SK-N-SH (cell line): ENCODE data around the gene ABHD11. TPM values are rescaled to one million over a fixed set of nuclear protein-coding genes. Genes with fewer than 3 reads are reported as not detected.

Experiments used
- CTCF ChIA-PET: fragments of 300-600, 350-600 bp; formaldehyde crosslinking; extraction: SDS; loops from one replicate; lab custom pipeline; 2021; lab: Yijun Ruan, JAX
- POLR2A ChIA-PET: fragments of 350-600 bp; sonication (Branson Sonifier 250); formaldehyde crosslinking; extraction: SDS; loops from one replicate; lab custom pipeline; 2020; ENCODE audit warnings: antibody characterized with exemption, inconsistent platforms; lab: Yijun Ruan, JAX
- DNase-seq: peaks from one replicate; pipeline ENCODE4 v3.0.0; 2012
- H2AFZ ChIP-seq: fragments of 200-600 bp; sonication (generic); 2 replicates; pipeline ENCODE4 v1.8.1; 2016; ENCODE audit warnings: antibody characterized with exemption, mild to moderate bottlenecking, low read depth
- H3F3A ChIP-seq: fragments of 200-600 bp; sonication (generic); replicated peaks from 2 replicates; pipeline ENCODE3; 2016; ENCODE audit warnings: antibody characterized with exemption, mild to moderate bottlenecking; ENCODE audit not compliant: insufficient read depth
- H3K27ac ChIP-seq, 2 experiments: fragments of 200-500 bp in 1 of 2; fragments of 200-600 bp in 1 of 2; sonication (Bioruptor generic) in 1 of 2; sonication (generic), shearing (Covaris generic) in 1 of 2; 2 replicates each; pipeline versions ENCODE4 v1.5.1 to v1.6.1; 2014 to 2016; ENCODE audit warnings: low read depth in 2 of 2, inconsistent platforms in 1 of 2, low read length in 1 of 2, mild to moderate bottlenecking in 1 of 2, mixed read lengths in 1 of 2
- H3K27me3 ChIP-seq: fragments of 200-600 bp; sonication (generic), shearing (Covaris generic); 2 replicates; pipeline ENCODE4 v1.6.1; 2016; ENCODE audit warnings: mixed run types; ENCODE audit not compliant: insufficient read depth
- H3K36me3 ChIP-seq, 2 experiments: fragments of 200-500 bp in 1 of 2; fragments of 200-600 bp in 1 of 2; sonication (Bioruptor generic) in 1 of 2; sonication (generic) in 1 of 2; replicated peaks in 1 of 2; 2 replicates each; pipeline versions ENCODE3 to v1.5.1; 2014 to 2016; ENCODE audit warnings: low read length in 1 of 2, mild to moderate bottlenecking in 1 of 2; ENCODE audit not compliant: insufficient read depth in 2 of 2, control insufficient read depth in 1 of 2
- H3K4me1 ChIP-seq, 2 experiments: fragments of 200-500 bp in 1 of 2; fragments of 200-600 bp in 1 of 2; sonication (Bioruptor generic) in 1 of 2; sonication (generic), shearing (Covaris generic) in 1 of 2; 2 replicates each; pipeline versions ENCODE4 v1.5.1 to v1.6.1; 2014 to 2016; ENCODE audit warnings: low read depth in 1 of 2, low read length in 1 of 2, mixed run types in 1 of 2; ENCODE audit not compliant: insufficient read depth in 2 of 2, control insufficient read depth in 1 of 2
- H3K4me2 ChIP-seq: fragments of 200-600 bp; sonication (generic), shearing (Covaris generic); 2 replicates; pipeline ENCODE4 v1.6.1; 2017; ENCODE audit warnings: mixed run types
- H3K4me3 ChIP-seq, 2 experiments: fragments of 200-500 bp in 1 of 2; fragments of 200-600 bp in 1 of 2; sonication (Bioruptor generic) in 1 of 2; sonication (generic), shearing (Covaris generic) in 1 of 2; 2 replicates each; pipeline versions ENCODE4 v1.5.1 to v1.8.1; 2014 to 2016; ENCODE audit warnings: low read depth in 2 of 2, inconsistent platforms in 1 of 2, low read length in 1 of 2, mild to moderate bottlenecking in 1 of 2, mixed read lengths in 1 of 2, moderate library complexity in 1 of 2
- H3K79me2 ChIP-seq: fragments of 200-600 bp; sonication (generic); 2 replicates; pipeline ENCODE4 v1.8.1; 2017; ENCODE audit warnings: mild to moderate bottlenecking; ENCODE audit not compliant: insufficient read depth
- H3K9ac ChIP-seq: fragments of 200-600 bp; sonication (generic); 2 replicates; pipeline ENCODE4 v1.6.1; 2017; ENCODE audit warnings: mixed run types
- H3K9me2 ChIP-seq: fragments of 200-600 bp; sonication (generic); 2 replicates; pipeline ENCODE4 v1.6.1; 2017; ENCODE audit warnings: mixed run types
- H3K9me3 ChIP-seq: fragments of 200-600 bp; sonication (generic); 2 replicates; pipeline ENCODE4 v1.6.1; 2017; ENCODE audit warnings: mixed run types, mild to moderate bottlenecking, moderate library complexity
- H4K20me1 ChIP-seq: fragments of 200-600 bp; sonication (generic); 2 replicates; pipeline ENCODE4 v1.6.1; 2017; ENCODE audit warnings: mild to moderate bottlenecking, mixed run types; ENCODE audit not compliant: insufficient read depth
- EP300 ChIP-seq, 2 experiments: IDR thresholded peaks; 2 replicates each; pipeline versions ENCODE4 v1.4.0 to v1.6.1; 2012; ENCODE audit warnings: borderline replicate concordance in 1 of 2, low read depth in 1 of 2, low read length in 1 of 2
- EZH2phosphoT487 ChIP-seq: fragments of 200-600 bp; sonication (generic); IDR thresholded peaks from 2 replicates; pipeline ENCODE4 v1.6.1; 2017; ENCODE audit warnings: low read depth, mixed run types, mild to moderate bottlenecking, antibody characterized with exemption, moderate library complexity, borderline replicate concordance
- GATA2 ChIP-seq: sonication (generic); formaldehyde crosslinking; IDR thresholded peaks from 2 replicates; pipeline ENCODE4 v1.5.0; 2020; ENCODE audit warnings: mild to moderate bottlenecking, missing genetic modification reagents
- NFIC ChIP-seq: IDR thresholded peaks from 2 replicates; pipeline ENCODE4 v1.4.0; 2012; ENCODE audit warnings: borderline replicate concordance
- NRF1 ChIP-seq: IDR thresholded peaks from 2 replicates; pipeline ENCODE4 v1.6.1; 2012; ENCODE audit warnings: low read depth, mild to moderate bottlenecking, low read length
- POLR2AphosphoS5 ChIP-seq: IDR thresholded peaks from 2 replicates; pipeline ENCODE4 v1.6.1; 2012; ENCODE audit warnings: low read depth, low read length
- RAD21 ChIP-seq: IDR thresholded peaks from 2 replicates; pipeline ENCODE4 v1.6.1; 2012; ENCODE audit warnings: mild to moderate bottlenecking, low read length
- TAF1 ChIP-seq: IDR thresholded peaks from 2 replicates; pipeline ENCODE4 v1.6.1; 2012; ENCODE audit warnings: low read depth, mild to moderate bottlenecking, low read length, moderate library complexity, borderline replicate concordance
- TCF12 ChIP-seq: IDR thresholded peaks from 2 replicates; pipeline ENCODE4 v1.4.0; 2012
- YY1 ChIP-seq: IDR thresholded peaks from 2 replicates; pipeline ENCODE4 v1.4.0; 2012; ENCODE audit warnings: low read depth, mild to moderate bottlenecking
- WGBS: methylation state at CpG from one replicate; pipeline ENCODE4 v1.1.6; 2017; ENCODE audit warnings: low lambda C conversion rate; 5-methylcytosine and 5-hydroxymethylcytosine counted together
- polyA plus RNA-seq, 3 experiments: library from polyadenylated mRNA; depleted of rRNA; stranded (reverse); fragments of >200 nt; gene quantifications; 2 replicates each; pipeline ENCODE4 v1.2.3, GENCODE V29; 2012
- TF ChIP-seq, protein P1 (sequence below): fragments of 150-350 bp; IDR thresholded peaks from 2 replicates; pipeline ENCODE4 v1.6.1; 2016; ENCODE audit warnings: mild to moderate bottlenecking, low read depth, low read length
- TF ChIP-seq, protein P2 (sequence below): IDR thresholded peaks from 2 replicates; pipeline ENCODE4 v1.4.0; 2012; ENCODE audit warnings: low read depth, borderline replicate concordance
- TF ChIP-seq, protein P3 (sequence below): fragments of 200-600 bp; sonication (generic); IDR thresholded peaks from 2 replicates; pipeline ENCODE4 v1.6.1; 2017; ENCODE audit warnings: antibody characterized with exemption, mild to moderate bottlenecking, moderate library complexity
- TF ChIP-seq, protein P4 (sequence below): IDR thresholded peaks from 2 replicates; pipeline ENCODE4 v1.4.0; 2012; ENCODE audit warnings: low read depth, borderline replicate concordance

ABHD11 gene
- polyA plus RNA-seq, 1 of the 3 experiments (the other 2 are of a cell fraction), result 29.9 TPM

DNA sequence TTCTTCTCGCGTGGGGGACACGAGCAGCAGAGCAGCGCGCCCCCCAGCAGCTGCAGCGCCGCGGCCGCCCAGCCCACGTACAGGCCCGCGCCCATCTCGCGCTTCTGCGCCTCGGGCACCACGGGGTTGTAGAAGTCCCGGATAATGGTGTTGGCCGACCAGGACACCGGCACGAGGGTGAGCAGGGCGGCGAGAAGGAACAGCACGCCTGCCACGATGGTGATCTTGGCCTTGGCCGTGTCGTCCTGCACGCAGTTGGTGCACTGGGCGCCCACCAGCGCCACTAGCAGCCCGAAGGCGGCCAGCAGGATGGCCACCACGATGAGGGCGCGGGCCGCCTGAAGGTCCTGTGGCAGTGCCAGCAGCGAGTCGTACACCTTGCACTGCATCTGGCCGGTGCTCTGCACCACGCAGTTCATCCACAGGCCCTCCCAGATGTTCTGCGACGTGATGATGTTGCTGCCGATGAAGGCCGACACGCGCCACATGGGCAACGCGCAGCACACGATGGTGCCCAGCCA, 30.9 kb upstream of the ABHD11 start (continued):
- TF ChIP-seq, protein P1, sequence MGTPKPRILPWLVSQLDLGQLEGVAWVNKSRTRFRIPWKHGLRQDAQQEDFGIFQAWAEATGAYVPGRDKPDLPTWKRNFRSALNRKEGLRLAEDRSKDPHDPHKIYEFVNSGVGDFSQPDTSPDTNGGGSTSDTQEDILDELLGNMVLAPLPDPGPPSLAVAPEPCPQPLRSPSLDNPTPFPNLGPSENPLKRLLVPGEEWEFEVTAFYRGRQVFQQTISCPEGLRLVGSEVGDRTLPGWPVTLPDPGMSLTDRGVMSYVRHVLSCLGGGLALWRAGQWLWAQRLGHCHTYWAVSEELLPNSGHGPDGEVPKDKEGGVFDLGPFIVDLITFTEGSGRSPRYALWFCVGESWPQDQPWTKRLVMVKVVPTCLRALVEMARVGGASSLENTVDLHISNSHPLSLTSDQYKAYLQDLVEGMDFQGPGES, result no peak
- no peak for TF ChIP-seq GATA2 (CRISPR knock-in tag)
- no peak for TF ChIP-seq POLR2AphosphoS5

DNA sequence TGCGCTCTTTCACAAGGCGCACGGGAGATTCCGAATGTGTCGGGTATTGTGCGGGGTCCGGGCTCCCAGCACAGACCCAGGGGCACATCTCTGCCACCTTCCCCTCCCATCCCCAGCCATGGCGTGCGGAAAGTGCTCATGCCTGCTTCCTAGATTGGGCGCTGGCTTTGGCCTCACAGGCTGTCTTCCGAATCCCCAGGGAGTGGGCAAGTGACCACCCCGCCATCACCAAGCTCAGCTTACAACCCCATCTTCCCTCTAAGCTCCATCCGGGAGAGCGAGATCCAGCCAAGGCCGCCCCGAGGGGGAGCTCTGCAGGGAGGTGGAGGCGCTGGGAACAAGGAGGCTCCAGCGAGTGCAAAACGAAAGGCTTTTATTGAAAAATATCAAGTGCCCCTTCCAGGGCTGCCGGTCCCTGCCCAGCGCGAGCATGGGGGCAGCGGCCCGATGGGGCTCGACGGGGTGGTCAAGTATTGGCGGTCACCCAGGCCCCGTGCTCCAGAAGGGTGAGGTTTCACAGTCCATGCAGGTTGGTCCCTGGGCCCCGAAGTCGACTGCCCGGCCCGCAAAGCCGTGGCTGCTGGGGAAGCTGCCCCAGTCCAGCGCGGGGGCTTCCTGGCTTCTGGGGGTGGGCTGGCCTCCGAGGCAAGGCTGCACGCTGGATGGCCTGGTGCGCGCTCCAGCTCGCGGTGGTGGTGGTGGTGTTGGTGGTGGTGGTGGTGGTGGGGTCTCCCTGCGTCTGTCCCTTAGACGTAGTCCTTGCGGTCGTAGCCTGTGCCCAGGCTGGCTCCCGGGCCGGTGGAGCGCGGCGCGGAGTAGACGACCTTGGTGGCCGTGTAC, 30.3 kb upstream of the ABHD11 start:
- H3K4me2 ChIP-seq, result no peak overlapping the region
- no peaks in the 10 kb centered on the region for H3K9me3 ChIP-seq
- CTCF ChIA-PET, result no interaction called here
- no peak overlapping the region for H3K4me3 ChIP-seq
- no peaks in the 10 kb centered on the region for H3K36me3 ChIP-seq
- H3K27ac ChIP-seq, result no peak overlapping the region
- no peaks in the 10 kb centered on the region for H3K79me2 ChIP-seq
- no peak overlapping the region for H3K9ac ChIP-seq
- 92% methylated on average over 52 of the region's 53 CpGs for WGBS
- TF ChIP-seq RAD21, result no peak
- TF ChIP-seq NRF1, result no peak
- no peak for TF ChIP-seq EZH2phosphoT487
- TF ChIP-seq GATA2 (CRISPR knock-in tag), result no peak
- TF ChIP-seq TCF12, result no peak
- TF ChIP-seq, all 33 proteins: peak for 0
- H3K27me3 ChIP-seq, result no peaks in the 10 kb centered on the region
- peaks cover 0 to 6% of the 10 kb centered on the region in 2 experiments; a peak in 1 of 4 replicates for H3K4me1 ChIP-seq
- no peaks in the 10 kb centered on the region for H3F3A ChIP-seq
- no peaks in the 10 kb centered on the region for H4K20me1 ChIP-seq
- POLR2A ChIA-PET, result no interaction called here
- H2AFZ ChIP-seq, result no peak overlapping the region
- H3K9me2 ChIP-seq, result no peaks in the 10 kb centered on the region
- no peak for DNase-seq

DNA sequence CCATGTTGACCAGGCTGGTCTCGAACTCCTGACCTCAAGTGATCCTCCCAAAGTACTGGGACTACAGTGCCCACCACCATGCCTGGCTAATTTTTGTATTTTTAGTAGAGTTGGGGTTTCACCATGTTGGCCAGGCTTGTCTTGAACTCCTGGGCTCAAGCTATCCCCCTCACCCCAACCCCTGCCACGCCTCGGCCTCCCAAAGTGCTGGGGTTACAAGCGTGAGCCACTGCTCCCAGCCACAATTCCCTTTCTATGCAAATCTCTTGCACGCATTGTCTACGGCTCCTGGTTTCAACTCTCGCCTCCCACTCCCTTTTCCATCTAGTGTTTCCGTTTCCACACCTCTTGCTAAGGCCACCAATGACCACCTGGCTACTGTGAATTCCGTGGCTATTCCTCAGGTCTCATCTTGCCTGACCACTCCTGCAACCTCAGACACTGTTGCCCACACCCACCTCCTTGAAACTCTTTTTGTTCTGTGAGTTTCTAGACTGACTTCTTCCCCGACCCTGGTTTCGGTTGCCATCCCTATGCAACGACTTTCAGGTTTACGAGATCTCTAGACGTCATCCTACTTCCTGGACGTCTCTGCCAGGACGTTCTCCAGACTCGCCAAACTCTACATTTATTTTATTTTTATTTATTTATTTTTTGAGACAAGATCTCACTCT, 28.1 kb upstream of the ABHD11 start:
- CTCF ChIA-PET, result no interaction called here
- TF ChIP-seq, protein P2, sequence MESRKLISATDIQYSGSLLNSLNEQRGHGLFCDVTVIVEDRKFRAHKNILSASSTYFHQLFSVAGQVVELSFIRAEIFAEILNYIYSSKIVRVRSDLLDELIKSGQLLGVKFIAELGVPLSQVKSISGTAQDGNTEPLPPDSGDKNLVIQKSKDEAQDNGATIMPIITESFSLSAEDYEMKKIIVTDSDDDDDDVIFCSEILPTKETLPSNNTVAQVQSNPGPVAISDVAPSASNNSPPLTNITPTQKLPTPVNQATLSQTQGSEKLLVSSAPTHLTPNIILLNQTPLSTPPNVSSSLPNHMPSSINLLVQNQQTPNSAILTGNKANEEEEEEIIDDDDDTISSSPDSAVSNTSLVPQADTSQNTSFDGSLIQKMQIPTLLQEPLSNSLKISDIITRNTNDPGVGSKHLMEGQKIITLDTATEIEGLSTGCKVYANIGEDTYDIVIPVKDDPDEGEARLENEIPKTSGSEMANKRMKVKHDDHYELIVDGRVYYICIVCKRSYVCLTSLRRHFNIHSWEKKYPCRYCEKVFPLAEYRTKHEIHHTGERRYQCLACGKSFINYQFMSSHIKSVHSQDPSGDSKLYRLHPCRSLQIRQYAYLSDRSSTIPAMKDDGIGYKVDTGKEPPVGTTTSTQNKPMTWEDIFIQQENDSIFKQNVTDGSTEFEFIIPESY, result no peak
- TF ChIP-seq YY1, result no peak
- TF ChIP-seq NFIC, result no peak
- no peak for TF ChIP-seq EP300 (IDR thresholded peaks at IDR 0.05; ENCODE audit: borderline replicate concordance in 1 of 2, low read depth in 1 of 2, low read length in 1 of 2)
- TF ChIP-seq, protein P3, sequence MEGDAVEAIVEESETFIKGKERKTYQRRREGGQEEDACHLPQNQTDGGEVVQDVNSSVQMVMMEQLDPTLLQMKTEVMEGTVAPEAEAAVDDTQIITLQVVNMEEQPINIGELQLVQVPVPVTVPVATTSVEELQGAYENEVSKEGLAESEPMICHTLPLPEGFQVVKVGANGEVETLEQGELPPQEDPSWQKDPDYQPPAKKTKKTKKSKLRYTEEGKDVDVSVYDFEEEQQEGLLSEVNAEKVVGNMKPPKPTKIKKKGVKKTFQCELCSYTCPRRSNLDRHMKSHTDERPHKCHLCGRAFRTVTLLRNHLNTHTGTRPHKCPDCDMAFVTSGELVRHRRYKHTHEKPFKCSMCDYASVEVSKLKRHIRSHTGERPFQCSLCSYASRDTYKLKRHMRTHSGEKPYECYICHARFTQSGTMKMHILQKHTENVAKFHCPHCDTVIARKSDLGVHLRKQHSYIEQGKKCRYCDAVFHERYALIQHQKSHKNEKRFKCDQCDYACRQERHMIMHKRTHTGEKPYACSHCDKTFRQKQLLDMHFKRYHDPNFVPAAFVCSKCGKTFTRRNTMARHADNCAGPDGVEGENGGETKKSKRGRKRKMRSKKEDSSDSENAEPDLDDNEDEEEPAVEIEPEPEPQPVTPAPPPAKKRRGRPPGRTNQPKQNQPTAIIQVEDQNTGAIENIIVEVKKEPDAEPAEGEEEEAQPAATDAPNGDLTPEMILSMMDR, result no peak
- TF ChIP-seq, protein P4, sequence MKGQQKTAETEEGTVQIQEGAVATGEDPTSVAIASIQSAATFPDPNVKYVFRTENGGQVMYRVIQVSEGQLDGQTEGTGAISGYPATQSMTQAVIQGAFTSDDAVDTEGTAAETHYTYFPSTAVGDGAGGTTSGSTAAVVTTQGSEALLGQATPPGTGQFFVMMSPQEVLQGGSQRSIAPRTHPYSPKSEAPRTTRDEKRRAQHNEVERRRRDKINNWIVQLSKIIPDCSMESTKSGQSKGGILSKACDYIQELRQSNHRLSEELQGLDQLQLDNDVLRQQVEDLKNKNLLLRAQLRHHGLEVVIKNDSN, result no peak
- no peak for TF ChIP-seq TAF1
- TF ChIP-seq NRF1, result no peak
- Histone ChIP-seq H3K27me3 (no peaks in the 10 kb centered on the region), H3K27ac (no peak overlapping the region), H3K4me2 (no peak overlapping the region), H3K9ac (no peak overlapping the region), H3F3A (no peaks in the 10 kb centered on the region), H3K9me2 (no peaks in the 10 kb centered on the region), H4K20me1 (no peaks in the 10 kb centered on the region), H3K4me1 (peaks cover 0 to 6% of the 10 kb centered on the region in 2 experiments; a peak in 1 of 4 replicates), H3K9me3 (no peaks in the 10 kb centered on the region), H3K4me3 (no peak overlapping the region), H3K79me2 (no peaks in the 10 kb centered on the region), H2AFZ (no peak overlapping the region), H3K36me3 (no peaks in the 10 kb centered on the region)
- no peak for DNase-seq
- 86% methylated on average over 17 of the region's 17 CpGs for WGBS
- POLR2A ChIA-PET, result interaction anchor here (0.6 kb wide), 2 partner anchors 215 to 417 kb away, joined by 3 to 4 read pairs; no protein-coding TSS in a partner anchor
